Panc1 (cell line): ENCODE data around the gene USP49.

Source experiments
- REST ChIP-seq, 2 experiments: IDR thresholded peaks; 2 replicates each; pipeline ENCODE4 v1.6.1; 2011 to 2012; ENCODE audit warnings: low read depth in 2 of 2, control low read depth in 1 of 2, low read length in 1 of 2, mild to moderate bottlenecking in 1 of 2, moderate library complexity in 1 of 2; ENCODE audit not compliant: insufficient read depth in 1 of 2
- SIN3A ChIP-seq: IDR thresholded peaks from 2 replicates; pipeline ENCODE4 v1.6.1; 2012; ENCODE audit warnings: low read depth, mild to moderate bottlenecking, low read length, moderate library complexity, borderline replicate concordance; ENCODE audit not compliant: insufficient read depth
- TF ChIP-seq, protein P1 (sequence below): fragments of 450-650 bp; IDR thresholded peaks from 2 replicates; pipeline ENCODE4 v1.5.1; 2017; ENCODE audit warnings: mild to moderate bottlenecking

DNA sequence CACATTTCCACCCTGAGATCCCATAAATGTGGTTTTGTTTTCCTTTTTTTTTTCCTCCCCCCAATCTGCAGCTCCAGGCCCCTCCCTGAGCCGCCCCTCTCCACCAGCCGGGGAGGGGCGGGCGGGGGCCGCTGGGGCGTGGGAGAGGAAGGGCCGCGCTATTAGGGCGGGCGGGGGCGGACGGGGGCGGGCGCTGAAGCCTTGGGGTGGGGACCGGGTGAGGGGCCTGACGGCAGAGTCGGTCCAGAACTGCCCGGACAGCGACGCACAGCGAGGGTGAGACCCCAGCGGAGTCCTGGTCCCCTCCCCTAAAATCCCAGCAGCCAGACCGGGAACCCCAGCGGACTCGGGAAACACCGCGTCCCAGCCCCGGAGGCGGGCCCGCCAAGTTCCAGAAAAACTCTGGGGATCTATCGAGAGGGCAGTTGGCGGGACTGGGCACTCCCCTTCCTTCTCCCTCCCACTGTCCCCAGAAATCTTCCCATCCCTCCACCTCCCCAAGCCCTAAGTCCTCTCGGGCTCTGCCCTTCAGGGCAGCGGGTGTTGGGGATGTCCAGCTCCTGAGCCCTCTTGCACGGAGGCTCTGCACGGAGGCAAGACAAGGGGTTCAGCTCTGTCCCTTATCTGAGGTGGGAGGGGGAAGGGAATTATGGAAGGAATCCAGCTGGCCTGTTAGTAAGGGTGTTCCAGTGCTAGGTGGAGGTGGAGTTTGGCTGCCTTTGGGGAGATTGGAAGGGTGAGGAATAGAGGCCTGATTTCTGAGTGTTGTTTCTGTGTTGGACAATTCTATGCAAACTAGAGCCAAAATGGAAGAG, 114.4 kb downstream of the USP49 start, which contains the start of gene PRICKLE4:
- TF ChIP-seq, protein P1, sequence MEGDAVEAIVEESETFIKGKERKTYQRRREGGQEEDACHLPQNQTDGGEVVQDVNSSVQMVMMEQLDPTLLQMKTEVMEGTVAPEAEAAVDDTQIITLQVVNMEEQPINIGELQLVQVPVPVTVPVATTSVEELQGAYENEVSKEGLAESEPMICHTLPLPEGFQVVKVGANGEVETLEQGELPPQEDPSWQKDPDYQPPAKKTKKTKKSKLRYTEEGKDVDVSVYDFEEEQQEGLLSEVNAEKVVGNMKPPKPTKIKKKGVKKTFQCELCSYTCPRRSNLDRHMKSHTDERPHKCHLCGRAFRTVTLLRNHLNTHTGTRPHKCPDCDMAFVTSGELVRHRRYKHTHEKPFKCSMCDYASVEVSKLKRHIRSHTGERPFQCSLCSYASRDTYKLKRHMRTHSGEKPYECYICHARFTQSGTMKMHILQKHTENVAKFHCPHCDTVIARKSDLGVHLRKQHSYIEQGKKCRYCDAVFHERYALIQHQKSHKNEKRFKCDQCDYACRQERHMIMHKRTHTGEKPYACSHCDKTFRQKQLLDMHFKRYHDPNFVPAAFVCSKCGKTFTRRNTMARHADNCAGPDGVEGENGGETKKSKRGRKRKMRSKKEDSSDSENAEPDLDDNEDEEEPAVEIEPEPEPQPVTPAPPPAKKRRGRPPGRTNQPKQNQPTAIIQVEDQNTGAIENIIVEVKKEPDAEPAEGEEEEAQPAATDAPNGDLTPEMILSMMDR = no peak
- TF ChIP-seq SIN3A (no peak), REST (IDR thresholded peaks at IDR 0.05; ENCODE audit: insufficient read depth in 1 of 2, low read depth in 2 of 2, low read length in 1 of 2) (no peak)
